GM12878 (cell line): ENCODE results near the gene MTCH2. TPM values are rescaled to one million over a fixed set of nuclear protein-coding genes. Genes with fewer than 3 reads are reported as not detected.

Experiments used
- ATAC-seq: fragments of 200-7000 bp; cut with Tn5 transposase; 3 replicates; pipeline ENCODE4 v1.9.1; 2020; ENCODE audit warnings: mild to moderate bottlenecking, moderate library complexity
- BruUV-seq: library from RNA; stranded (reverse); fragments of 400-500 nt; replicated peaks from 2 replicates; lab custom pipeline; 2021; lab: Mats Ljungman, UMichigan
- CTCF ChIA-PET: fragments of 300-600 bp; sonication (Branson Sonifier 250); formaldehyde crosslinking; extraction: SDS; loops from one replicate; lab custom pipeline; 2021; ENCODE audit warnings: inconsistent platforms; lab: Yijun Ruan, JAX
- POLR2A ChIA-PET: fragments of 350-600 bp; formaldehyde crosslinking; extraction: SDS; loops from one replicate; lab custom pipeline; 2021; ENCODE audit warnings: inconsistent platforms; lab: Charles Lee
- RAD21 ChIA-PET: fragments of 300-600 bp; sonication (Branson Sonifier 250); formaldehyde crosslinking; loops from one replicate; lab custom pipeline; 2023; ENCODE audit warnings: antibody characterized with exemption; ENCODE audit not compliant: unreplicated experiment; lab: Charles Lee
- SMC1A ChIA-PET: fragments of 300-600 bp; sonication (Branson Sonifier 250); formaldehyde crosslinking; loops from one replicate; lab custom pipeline; 2023; ENCODE audit not compliant: unreplicated experiment, uncharacterized antibody; lab: Charles Lee
- DNase-seq: peaks from one replicate; pipeline ENCODE4 v3.0.0-alpha.2; 2011; ENCODE audit warnings: low read depth, low spot score
- FAIRE-seq: peaks from 3 replicates; lab custom pipeline; 2011; peaks lifted over from hg19 to GRCh38; lab: Jason Lieb, UNC
- H2AFZ ChIP-seq: 2 replicates; pipeline ENCODE4 v1.6.0; 2011; ENCODE audit warnings: low read depth, low read length, control low read depth; ENCODE audit not compliant: control insufficient read depth
- H3K27ac ChIP-seq: 2 replicates; pipeline ENCODE4 v1.5.1; 2011; ENCODE audit warnings: control low read depth; ENCODE audit not compliant: control insufficient read depth, insufficient read depth
- H3K27me3 ChIP-seq, 2 experiments: replicated peaks in 1 of 2; 2 replicates each; pipeline versions ENCODE4 v1.6.0 to v1.6.1; 2011; ENCODE audit warnings: low read length in 1 of 2; ENCODE audit not compliant: control insufficient read depth in 2 of 2, insufficient read depth in 2 of 2
- H3K36me3 ChIP-seq, 2 experiments: 2 replicates each; pipeline ENCODE4 v1.5.1; 2011; ENCODE audit warnings: low read length in 1 of 2; ENCODE audit not compliant: control insufficient read depth in 2 of 2, insufficient read depth in 2 of 2
- H3K4me1 ChIP-seq: 2 replicates; pipeline ENCODE4 v1.6.1; 2011; ENCODE audit warnings: mild to moderate bottlenecking, low read length, moderate library complexity, mixed read lengths; ENCODE audit not compliant: control insufficient read depth, insufficient read depth
- H3K4me2 ChIP-seq: 2 replicates; pipeline ENCODE4 v1.6.0; 2011; ENCODE audit warnings: control low read depth; ENCODE audit not compliant: control insufficient read depth, insufficient read depth
- H3K4me3 ChIP-seq: fragments of 200-600 bp; sonication (generic); 2 replicates; pipeline ENCODE4 v1.5.1; 2016
- H3K79me2 ChIP-seq: 2 replicates; pipeline ENCODE4 v1.6.0; 2011; ENCODE audit warnings: low read length; ENCODE audit not compliant: control insufficient read depth, insufficient read depth
- H3K9ac ChIP-seq: 2 replicates; pipeline ENCODE4 v1.8.0; 2011; ENCODE audit warnings: low read length, control low read depth, mixed read lengths; ENCODE audit not compliant: control insufficient read depth, insufficient read depth
- H3K9me3 ChIP-seq: replicated peaks from 3 replicates; pipeline ENCODE4 v1.5.1; 2011; ENCODE audit warnings: mild to moderate bottlenecking, low read length; ENCODE audit not compliant: control insufficient read depth, insufficient read depth
- H4K20me1 ChIP-seq: 2 replicates; pipeline ENCODE4 v1.6.0; 2011; ENCODE audit not compliant: control insufficient read depth, insufficient read depth
- CEBPB ChIP-seq, 2 experiments: fragments of 150-350 bp in 1 of 2; IDR thresholded peaks; 2 replicates each; pipeline ENCODE4 v1.6.1; 2012 to 2014; ENCODE audit warnings: low read depth in 2 of 2, low read length in 2 of 2, borderline replicate concordance in 1 of 2, inconsistent platforms in 1 of 2
- DPF2 ChIP-seq: fragments of 450-650 bp; IDR thresholded peaks from 2 replicates; pipeline ENCODE4 v1.6.1; 2017; ENCODE audit warnings: mild to moderate bottlenecking
- EP300 ChIP-seq, 2 experiments: fragments of 150-350 bp in 1 of 2; IDR thresholded peaks; 2 replicates each; pipeline ENCODE4 v1.6.1; 2011 to 2012; ENCODE audit warnings: low read depth in 2 of 2, low read length in 2 of 2, borderline replicate concordance in 1 of 2, improper control_type of control experiment in 1 of 2, inconsistent platforms in 1 of 2; ENCODE audit not compliant: control insufficient read depth in 1 of 2
- HDAC6 ChIP-seq: fragments of 200-600 bp; sonication (generic); IDR thresholded peaks from one replicate; pipeline ENCODE4 v1.8.0; 2017; ENCODE audit warnings: antibody characterized with exemption; ENCODE audit not compliant: unreplicated experiment
- NBN ChIP-seq: fragments of 450-650 bp; IDR thresholded peaks from 2 replicates; pipeline ENCODE4 v1.6.1; 2016
- NFYB ChIP-seq: IDR thresholded peaks from 2 replicates; pipeline ENCODE4 v1.6.1; 2011; ENCODE audit warnings: low read depth, mild to moderate bottlenecking, low read length, improper control_type of control experiment, moderate library complexity; ENCODE audit not compliant: insufficient read depth
- ZNF217 ChIP-seq: fragments of 450-650 bp; IDR thresholded peaks from 2 replicates; pipeline ENCODE4 v1.6.1; 2017; ENCODE audit warnings: antibody characterized with exemption, mild to moderate bottlenecking
- WGBS: methylation state at CpG from one replicate; pipeline ENCODE4 v1.1.6; 2016; ENCODE audit warnings: low lambda C conversion rate; ENCODE audit not compliant: insufficient replicate concordance, insufficient coverage; ENCODE audit errors: missing lambda C conversion rate; 5-methylcytosine and 5-hydroxymethylcytosine counted together
- in situ Hi-C: fragments of 300-500 bp; cut with MboI; formaldehyde crosslinking; loops from 9 replicates; pipeline ENCODE4 v1.14.3; 2018; ENCODE audit warnings: mixed read lengths
- intact Hi-C: fragments of 100-400 bp; cut with micrococcal nuclease; formaldehyde crosslinking; loops from one replicate; pipeline ENCODE4 v1.14.2; 2022; ENCODE audit not compliant: unreplicated experiment
- polyA plus RNA-seq, 11 experiments: library from polyadenylated mRNA; depleted of rRNA in 4 of 11; unstranded in 6 of 11; stranded (reverse) in 5 of 11; fragments of >200 nt; fragmentation: Nextera tagmentation in 4 of 11; fragmentation: Illumina TruSeq in 1 of 11; extraction: Ambion mirVana in 4 of 11; extraction: Trizol in 1 of 11; gene quantifications; 1 replicate in 1 of 11; 2 replicates in 10 of 11; pipeline versions ENCODE4 v1.2.1 to v1.2.3, GENCODE V29; 2011 to 2016; ENCODE audit warnings: inconsistent platforms in 2 of 11, missing spikeins in 2 of 11, low read depth in 1 of 11
- total RNA-seq, 4 experiments: library from RNA; depleted of rRNA in 3 of 4; stranded (reverse); fragments of >200 nt in 3 of 4; fragmentation: Illumina TruSeq in 1 of 4; extraction: Trizol in 1 of 4; gene quantifications; 2 replicates each; pipeline versions ENCODE4 v1.2.1 to v1.2.3, GENCODE V29; 2013 to 2021
- TF ChIP-seq, protein P1 (sequence below): fragments of 450-650 bp; IDR thresholded peaks from 2 replicates; pipeline ENCODE4 v1.6.1; 2017; ENCODE audit warnings: mild to moderate bottlenecking

MTCH2 gene
- total and polyA plus RNA-seq, 10 of the 15 experiments (the other 5 are each of a cell fraction or from before 2014, with no cell fraction given), result 72.4 to 341 (median 144) TPM

DNA sequence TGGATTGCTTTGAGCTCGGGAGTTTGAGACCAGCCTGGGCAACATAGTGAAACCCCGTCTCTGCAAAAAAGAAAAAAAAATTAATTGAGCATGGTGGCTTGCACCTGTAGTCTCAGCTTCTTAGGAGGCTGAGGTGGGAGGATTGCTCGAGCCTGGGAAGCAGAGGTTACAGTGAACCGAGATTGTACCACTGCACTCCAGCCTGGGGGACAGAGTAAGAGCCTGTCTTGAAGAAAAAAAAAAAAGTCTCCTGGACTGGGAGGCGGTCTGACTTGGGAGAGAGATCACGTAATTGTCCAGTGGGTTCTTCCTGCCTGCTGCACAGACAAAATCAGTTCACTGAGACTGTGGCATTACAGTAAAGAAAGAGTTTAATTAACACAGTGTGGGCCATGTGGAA lies 3.1 kb upstream of the MTCH2 start:
- Histone ChIP-seq H3K4me1 (peaks cover 6% of the 10 kb centered on the region), H3K79me2 (peaks cover 19% of the 10 kb centered on the region), H3K27me3 (no peaks in the 10 kb centered on the region), H3K27ac (no peak overlapping the region), H3K9me3 (no peaks in the 10 kb centered on the region), H3K36me3 (no peaks in the 10 kb centered on the region), H3K4me3 (no peak overlapping the region), H3K9ac (no peak overlapping the region), H2AFZ (no peak overlapping the region), H3K4me2 (no peak overlapping the region), H4K20me1 (no peaks in the 10 kb centered on the region)
- WGBS, result 73% methylated on average over 6 of the region's 6 CpGs
- in situ Hi-C loops, result no loop called here
- no peak for DNase-seq
- SMC1A ChIA-PET, result no interaction called here
- FAIRE-seq, result no peak
- TF ChIP-seq DPF2 (no peak), NFYB (no peak), EP300 (IDR thresholded peaks at IDR 0.05; ENCODE audit: borderline replicate concordance in 1 of 2, control insufficient read depth in 1 of 2, low read depth in 2 of 2, low read length in 2 of 2) (no peak), ZNF217 (no peak), NBN (no peak), CEBPB (IDR thresholded peaks at IDR 0.05; ENCODE audit: borderline replicate concordance in 1 of 2, low read depth in 2 of 2, low read length in 2 of 2) (no peak), HDAC6 (no peak)
- TF ChIP-seq, protein P1, sequence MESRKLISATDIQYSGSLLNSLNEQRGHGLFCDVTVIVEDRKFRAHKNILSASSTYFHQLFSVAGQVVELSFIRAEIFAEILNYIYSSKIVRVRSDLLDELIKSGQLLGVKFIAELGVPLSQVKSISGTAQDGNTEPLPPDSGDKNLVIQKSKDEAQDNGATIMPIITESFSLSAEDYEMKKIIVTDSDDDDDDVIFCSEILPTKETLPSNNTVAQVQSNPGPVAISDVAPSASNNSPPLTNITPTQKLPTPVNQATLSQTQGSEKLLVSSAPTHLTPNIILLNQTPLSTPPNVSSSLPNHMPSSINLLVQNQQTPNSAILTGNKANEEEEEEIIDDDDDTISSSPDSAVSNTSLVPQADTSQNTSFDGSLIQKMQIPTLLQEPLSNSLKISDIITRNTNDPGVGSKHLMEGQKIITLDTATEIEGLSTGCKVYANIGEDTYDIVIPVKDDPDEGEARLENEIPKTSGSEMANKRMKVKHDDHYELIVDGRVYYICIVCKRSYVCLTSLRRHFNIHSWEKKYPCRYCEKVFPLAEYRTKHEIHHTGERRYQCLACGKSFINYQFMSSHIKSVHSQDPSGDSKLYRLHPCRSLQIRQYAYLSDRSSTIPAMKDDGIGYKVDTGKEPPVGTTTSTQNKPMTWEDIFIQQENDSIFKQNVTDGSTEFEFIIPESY, result no peak
- CTCF ChIA-PET, result no interaction called here
- POLR2A ChIA-PET, result interaction anchor here (0.5 kb wide), 1 partner anchor 28 kb away, joined by 3 read pairs; no protein-coding TSS in a partner anchor
- ATAC-seq, result no peak
- intact Hi-C loops, result no loop called here
- BruUV-seq, result no TSS peak
- RAD21 ChIA-PET, result no interaction called here
